Measurements from ENCODE around the gene ZDHHC8.

Gene ZDHHC8

GRCh38 chr22:20182365-20182764, 50.8 kb downstream of the ZDHHC8 start:
- DNase-seq = no peak

- DNase-seq = no peak
Observed at GRCh38 chr22:20183101-20183500, 51.5 kb downstream of the ZDHHC8 start.

- no peak for DNase-seq
Observed at GRCh38 chr22:20183823-20184222, 52.2 kb downstream of the ZDHHC8 start.

- DNase-seq = no peak
Observed at GRCh38 chr22:20184501-20185165, 53.0 kb downstream of the ZDHHC8 start.

- DNase-seq = no peak
Observed at GRCh38 chr22:20185750-20186149, 54.1 kb downstream of the ZDHHC8 start.

GRCh38 chr22:20186183-20186870, 54.7 kb downstream of the ZDHHC8 start:
- no peak for DNase-seq

GRCh38 chr22:20186871-20187546, 55.4 kb downstream of the ZDHHC8 start:
- DNase-seq = no peak

GRCh38 chr22:20187777-20188566, 56.4 kb downstream of the ZDHHC8 start:
- DNase-seq = no peak

GRCh38 chr22:20188567-20188877, 56.9 kb downstream of the ZDHHC8 start:
- no peak for DNase-seq

- no peak for DNase-seq
Observed at GRCh38 chr22:20191000-20191515, 59.5 kb downstream of the ZDHHC8 start.

GRCh38 chr22:20191803-20192202, 60.2 kb downstream of the ZDHHC8 start:
- no peak for DNase-seq

- DNase-seq = no peak
Observed at GRCh38 chr22:20192293-20192971, 60.8 kb downstream of the ZDHHC8 start.

- no peak for DNase-seq
Observed at GRCh38 chr22:20192972-20193760, 61.6 kb downstream of the ZDHHC8 start.

GRCh38 chr22:20193761-20194494, 62.3 kb downstream of the ZDHHC8 start:
- no peak for DNase-seq

GRCh38 chr22:20194681-20195593, 63.3 kb downstream of the ZDHHC8 start:
- DNase-seq = no peak

- peak; percentile 61 for DNase-seq
Observed at GRCh38 chr22:20196094-20196842, 64.7 kb downstream of the ZDHHC8 start.
